Measurements from ENCODE around the gene HOXB1.
"Not testable (repeated sequence)": the region's sequence is repeated elsewhere in the genome, so short reads cannot be mapped to it uniquely, and the experiment has no call there.

Gene HOXB1

GRCh38 chr17:48539177-48539576 lies 8.4 kb upstream of the HOXB1 start:
- no peak for TF ChIP-seq CTCF (IDR thresholded peaks at IDR 0.05; ENCODE audit: low read depth, low read length, missing control alignments)
- H3K4me3 ChIP-seq (ENCODE audit: low read depth, low read length) = no peak overlapping the region
- DNase-seq (ENCODE audit: low read depth) = peak; percentile 83
- in situ Hi-C loops (cut with HindIII; ENCODE audit: low sequenced_read_pairs) = no loop called here

- in situ Hi-C loops (cut with HindIII; ENCODE audit: low sequenced_read_pairs) = no loop called here
Measured at GRCh38 chr17:48537316-48537715, 6.5 kb upstream of the HOXB1 start.

GRCh38 chr17:48535793-48536559 lies 5.2 kb upstream of the HOXB1 start:
- in situ Hi-C loops (cut with HindIII; ENCODE audit: low sequenced_read_pairs); H3K4me3 ChIP-seq (ENCODE audit: low read depth, low read length); DNase-seq (ENCODE audit: low read depth): not testable (repeated sequence)

More at GRCh38 chr17:48537316-48537715, 6.5 kb upstream of the HOXB1 start:
- no peak overlapping the region for H3K4me3 ChIP-seq (ENCODE audit: low read depth, low read length)
- DNase-seq (ENCODE audit: low read depth) = no peak
- TF ChIP-seq CTCF (IDR thresholded peaks at IDR 0.05; ENCODE audit: low read depth, low read length, missing control alignments) = no peak

GRCh38 chr17:48532261-48532660 lies 1.4 kb upstream of the HOXB1 start:
- TF ChIP-seq CTCF (IDR thresholded peaks at IDR 0.05; ENCODE audit: low read depth, low read length, missing control alignments) = no peak

GRCh38 chr17:48530208-48530886 lies 464 bp downstream of the HOXB1 start:
- in situ Hi-C loops (cut with HindIII; ENCODE audit: low sequenced_read_pairs) = no loop called here
- DNase-seq (ENCODE audit: low read depth) = no peak
- H3K4me3 ChIP-seq (ENCODE audit: low read depth, low read length) = no peak overlapping the region
- TF ChIP-seq CTCF (IDR thresholded peaks at IDR 0.05; ENCODE audit: low read depth, low read length, missing control alignments) = no peak

More at GRCh38 chr17:48532261-48532660, 1.4 kb upstream of the HOXB1 start:
- DNase-seq (ENCODE audit: low read depth) = no peak
- in situ Hi-C loops (cut with HindIII; ENCODE audit: low sequenced_read_pairs) = no loop called here
- no peak overlapping the region for H3K4me3 ChIP-seq (ENCODE audit: low read depth, low read length)

GRCh38 chr17:48529683-48530009 lies 1.2 kb downstream of the HOXB1 start:
- TF ChIP-seq CTCF (IDR thresholded peaks at IDR 0.05; ENCODE audit: low read depth, low read length, missing control alignments) = no peak
- no peak overlapping the region for H3K4me3 ChIP-seq (ENCODE audit: low read depth, low read length)
- DNase-seq (ENCODE audit: low read depth) = no peak
- in situ Hi-C loops (cut with HindIII; ENCODE audit: low sequenced_read_pairs) = no loop called here
